ENCODE data around the gene TMEM184B.
"Not testable (repeated sequence)": the region's sequence is repeated elsewhere in the genome, so short reads cannot be mapped to it uniquely, and the experiment has no call there.

TMEM184B gene

GRCh38 chr22:38201711-38202436 is 70.9 kb downstream of the TMEM184B start, which contains the start of gene MAFF:
TSS of gene MAFF (plus strand) at chr22:38201994. CDS start at chr22:38213854, 11,860 bp downstream.
- DNase-seq, result peak; percentile 77

GRCh38 chr22:38201371-38201710 is 71.5 kb downstream of the TMEM184B start:
- DNase-seq, result no peak

- DNase-seq, result no peak
Observed at GRCh38 chr22:38199826-38200559, 72.8 kb downstream of the TMEM184B start.

- DNase-seq, result no peak
Observed at GRCh38 chr22:38196791-38197419, 75.9 kb downstream of the TMEM184B start.

- peak; percentile 45 for DNase-seq
Observed at GRCh38 chr22:38193580-38193979, 79.2 kb downstream of the TMEM184B start.

GRCh38 chr22:38192475-38192863 is 80.3 kb downstream of the TMEM184B start:
- no peak for DNase-seq

- no peak for DNase-seq
Observed at GRCh38 chr22:38191731-38192474, 80.9 kb downstream of the TMEM184B start.

GRCh38 chr22:38191055-38191454 is 81.8 kb downstream of the TMEM184B start:
- no peak for DNase-seq

GRCh38 chr22:38190581-38190980 is 82.2 kb downstream of the TMEM184B start:
- DNase-seq, result no peak

- no peak for DNase-seq
Observed at GRCh38 chr22:38189104-38189503, 83.7 kb downstream of the TMEM184B start.

- no peak for DNase-seq
Observed at GRCh38 chr22:38187413-38188212, 85.2 kb downstream of the TMEM184B start.

- DNase-seq, result no peak
Observed at GRCh38 chr22:38186429-38186828, 86.4 kb downstream of the TMEM184B start.

- no peak for DNase-seq
Observed at GRCh38 chr22:38184788-38185187, 88.0 kb downstream of the TMEM184B start.

GRCh38 chr22:38181453-38182200 is 91.2 kb downstream of the TMEM184B start, which contains the start of gene PLA2G6:
TSS of gene PLA2G6 (minus strand) at chr22:38181830. CDS start at chr22:38169426, 12,404 bp downstream.
- peak; percentile 99 for DNase-seq

- DNase-seq, result no peak
Observed at GRCh38 chr22:38180841-38181452, 91.9 kb downstream of the TMEM184B start.

- not testable (repeated sequence) for DNase-seq
Observed at GRCh38 chr22:38178605-38178937, 94.2 kb downstream of the TMEM184B start.

GRCh38 chr22:38177926-38178604 is 94.7 kb downstream of the TMEM184B start:
- DNase-seq, result no peak

- not testable (repeated sequence) for DNase-seq
Observed at GRCh38 chr22:38177571-38177925, 95.3 kb downstream of the TMEM184B start.

- peak; percentile 32 for DNase-seq
Observed at GRCh38 chr22:38177044-38177443, 95.8 kb downstream of the TMEM184B start.

GRCh38 chr22:38176170-38176741 is 96.6 kb downstream of the TMEM184B start:
- DNase-seq, result peak; percentile 80
